ENCODE measurements around the gene DAND5.

DAND5 gene

GRCh38 chr19:13022859-13023636 lies 53.7 kb downstream of the DAND5 start:
- DNase-seq (ENCODE audit: low read depth, low spot score): peak; percentile 96
- TF ChIP-seq, protein P1, sequence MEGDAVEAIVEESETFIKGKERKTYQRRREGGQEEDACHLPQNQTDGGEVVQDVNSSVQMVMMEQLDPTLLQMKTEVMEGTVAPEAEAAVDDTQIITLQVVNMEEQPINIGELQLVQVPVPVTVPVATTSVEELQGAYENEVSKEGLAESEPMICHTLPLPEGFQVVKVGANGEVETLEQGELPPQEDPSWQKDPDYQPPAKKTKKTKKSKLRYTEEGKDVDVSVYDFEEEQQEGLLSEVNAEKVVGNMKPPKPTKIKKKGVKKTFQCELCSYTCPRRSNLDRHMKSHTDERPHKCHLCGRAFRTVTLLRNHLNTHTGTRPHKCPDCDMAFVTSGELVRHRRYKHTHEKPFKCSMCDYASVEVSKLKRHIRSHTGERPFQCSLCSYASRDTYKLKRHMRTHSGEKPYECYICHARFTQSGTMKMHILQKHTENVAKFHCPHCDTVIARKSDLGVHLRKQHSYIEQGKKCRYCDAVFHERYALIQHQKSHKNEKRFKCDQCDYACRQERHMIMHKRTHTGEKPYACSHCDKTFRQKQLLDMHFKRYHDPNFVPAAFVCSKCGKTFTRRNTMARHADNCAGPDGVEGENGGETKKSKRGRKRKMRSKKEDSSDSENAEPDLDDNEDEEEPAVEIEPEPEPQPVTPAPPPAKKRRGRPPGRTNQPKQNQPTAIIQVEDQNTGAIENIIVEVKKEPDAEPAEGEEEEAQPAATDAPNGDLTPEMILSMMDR (IDR thresholded peaks at IDR 0.05; ENCODE audit: low read depth, low read length): no peak
- peak overlapping the region; percentile 51 for H3K4me3 ChIP-seq (ENCODE audit: low read depth, low read length)
- in situ Hi-C loops (cut with HindIII; ENCODE audit: low sequenced_read_pairs): no loop called here

DNA sequence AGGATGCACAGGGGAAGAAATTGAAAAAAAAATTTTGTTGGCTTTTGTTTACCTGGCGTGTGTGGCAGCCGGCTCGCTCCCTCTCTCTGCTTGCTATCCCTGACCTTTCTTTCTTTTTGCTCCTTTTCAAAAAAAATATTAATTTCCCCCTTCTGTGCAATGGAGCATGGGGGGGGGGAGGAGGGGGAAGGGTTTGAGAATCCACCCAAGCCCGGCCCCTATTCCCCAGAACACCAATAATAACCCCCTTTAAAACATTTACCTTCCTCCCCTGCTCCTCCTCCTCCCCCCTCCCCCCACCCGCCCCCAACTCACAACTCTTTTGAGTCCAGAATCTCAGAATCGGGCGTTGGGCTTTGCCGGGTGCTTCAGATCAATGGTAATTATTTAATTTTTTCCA lies 54.3 kb downstream of the DAND5 start:
- in situ Hi-C loops (cut with HindIII; ENCODE audit: low sequenced_read_pairs): no loop called here
- DNase-seq (ENCODE audit: low read depth, low spot score): no peak
- TF ChIP-seq, protein P1 (IDR thresholded peaks at IDR 0.05; ENCODE audit: low read depth, low read length): no peak
- H3K4me3 ChIP-seq (ENCODE audit: low read depth, low read length): peak overlapping the region; percentile 51

All from astrocyte of the spinal cord (primary cell).